ENCODE results near the gene SLC12A9. TPM values are rescaled to one million over a fixed set of nuclear protein-coding genes. Genes with fewer than 3 reads are reported as not detected.

SLC12A9 gene
- total RNA-seq, 1 donor: 22.6 TPM

GRCh38 chr7:100819586-100819985 lies 32.9 kb upstream of the SLC12A9 start:
- Histone ChIP-seq H3K4me3 (ENCODE audit: low read length) (no peak overlapping the region), H3K9me3 (ENCODE audit: low read depth, low read length) (no peaks in the 10 kb centered on the region), H3K4me1 (ENCODE audit: insufficient read depth, low read length) (peaks cover 4% of the 10 kb centered on the region), H3K27me3 (ENCODE audit: insufficient read depth, low read length) (no peaks in the 10 kb centered on the region)

GRCh38 chr7:100822236-100823139 lies 30.0 kb upstream of the SLC12A9 start:
- peaks cover 15% of the 10 kb centered on the region for H3K27me3 ChIP-seq (ENCODE audit: insufficient read depth, low read length)
- H3K4me1 ChIP-seq (ENCODE audit: insufficient read depth, low read length): peaks cover 20% of the 10 kb centered on the region
- H3K9me3 ChIP-seq (ENCODE audit: low read depth, low read length): no peaks in the 10 kb centered on the region
- H3K4me3 ChIP-seq (ENCODE audit: low read length): no peak overlapping the region

- Histone ChIP-seq H3K27me3 (ENCODE audit: insufficient read depth, low read length) (peaks cover 20% of the 10 kb centered on the region), H3K9me3 (ENCODE audit: low read depth, low read length) (no peaks in the 10 kb centered on the region), H3K4me3 (ENCODE audit: low read length) (no peak overlapping the region), H3K4me1 (ENCODE audit: insufficient read depth, low read length) (peaks cover 26% of the 10 kb centered on the region)
Measured at GRCh38 chr7:100823140-100823525, 29.4 kb upstream of the SLC12A9 start.

- H3K4me1 ChIP-seq (ENCODE audit: insufficient read depth, low read length): peaks cover 29% of the 10 kb centered on the region
- no peak overlapping the region for H3K4me3 ChIP-seq (ENCODE audit: low read length)
- H3K9me3 ChIP-seq (ENCODE audit: low read depth, low read length): no peaks in the 10 kb centered on the region
- H3K27me3 ChIP-seq (ENCODE audit: insufficient read depth, low read length): peaks cover 24% of the 10 kb centered on the region
Measured at GRCh38 chr7:100823534-100823933, 29.0 kb upstream of the SLC12A9 start.

- no peaks in the 10 kb centered on the region for H3K9me3 ChIP-seq (ENCODE audit: low read depth, low read length)
- H3K4me1 ChIP-seq (ENCODE audit: insufficient read depth, low read length): peaks cover 31% of the 10 kb centered on the region
- H3K27me3 ChIP-seq (ENCODE audit: insufficient read depth, low read length): peaks cover 29% of the 10 kb centered on the region
- no peak overlapping the region for H3K4me3 ChIP-seq (ENCODE audit: low read length)
Measured at GRCh38 chr7:100824499-100825214, 27.9 kb upstream of the SLC12A9 start.

GRCh38 chr7:100825215-100825671 lies 27.3 kb upstream of the SLC12A9 start:
- Histone ChIP-seq H3K27me3 (ENCODE audit: insufficient read depth, low read length) (peaks cover 29% of the 10 kb centered on the region), H3K4me1 (ENCODE audit: insufficient read depth, low read length) (peaks cover 31% of the 10 kb centered on the region), H3K4me3 (ENCODE audit: low read length) (no peak overlapping the region), H3K9me3 (ENCODE audit: low read depth, low read length) (no peaks in the 10 kb centered on the region)

- no peaks in the 10 kb centered on the region for H3K9me3 ChIP-seq (ENCODE audit: low read depth, low read length)
- H3K4me3 ChIP-seq (ENCODE audit: low read length): no peak overlapping the region
- peaks cover 29% of the 10 kb centered on the region for H3K27me3 ChIP-seq (ENCODE audit: insufficient read depth, low read length)
- peaks cover 31% of the 10 kb centered on the region for H3K4me1 ChIP-seq (ENCODE audit: insufficient read depth, low read length)
Measured at GRCh38 chr7:100825751-100826513, 26.6 kb upstream of the SLC12A9 start.

GRCh38 chr7:100826514-100827329 lies 25.8 kb upstream of the SLC12A9 start:
- peaks cover 31% of the 10 kb centered on the region for H3K4me1 ChIP-seq (ENCODE audit: insufficient read depth, low read length)

GRCh38 chr7:100827330-100828226 lies 24.9 kb upstream of the SLC12A9 start, which contains the start of gene EPHB4:
Gene EPHB4 (minus strand): TSS chr7:100827523. CDS start chr7:100827030, 493 bp downstream.
- no peaks in the 10 kb centered on the region for H3K9me3 ChIP-seq (ENCODE audit: low read depth, low read length)
- H3K27me3 ChIP-seq (ENCODE audit: insufficient read depth, low read length): peaks cover 29% of the 10 kb centered on the region
- peak within 1 kb of the TSS; percentile 20 for H3K4me3 ChIP-seq (ENCODE audit: low read length)
- H3K4me1 ChIP-seq (ENCODE audit: insufficient read depth, low read length): peaks cover 31% of the 10 kb centered on the region

More at GRCh38 chr7:100826514-100827329, 25.8 kb upstream of the SLC12A9 start:
- H3K4me3 ChIP-seq (ENCODE audit: low read length): peak overlapping the region; percentile 16
- H3K9me3 ChIP-seq (ENCODE audit: low read depth, low read length): no peaks in the 10 kb centered on the region
- H3K27me3 ChIP-seq (ENCODE audit: insufficient read depth, low read length): peaks cover 29% of the 10 kb centered on the region

- H3K27me3 ChIP-seq (ENCODE audit: insufficient read depth, low read length): peaks cover 29% of the 10 kb centered on the region
- H3K4me1 ChIP-seq (ENCODE audit: insufficient read depth, low read length): peaks cover 31% of the 10 kb centered on the region
Measured at GRCh38 chr7:100829150-100829716, 23.3 kb upstream of the SLC12A9 start.

GRCh38 chr7:100830396-100830795 lies 22.1 kb upstream of the SLC12A9 start:
- no peak overlapping the region for H3K4me3 ChIP-seq (ENCODE audit: low read length)
- H3K27me3 ChIP-seq (ENCODE audit: insufficient read depth, low read length): peaks cover 27% of the 10 kb centered on the region
- H3K9me3 ChIP-seq (ENCODE audit: low read depth, low read length): no peaks in the 10 kb centered on the region
- H3K4me1 ChIP-seq (ENCODE audit: insufficient read depth, low read length): peaks cover 28% of the 10 kb centered on the region

More at GRCh38 chr7:100829150-100829716, 23.3 kb upstream of the SLC12A9 start:
- Histone ChIP-seq H3K4me3 (ENCODE audit: low read length) (no peak overlapping the region), H3K9me3 (ENCODE audit: low read depth, low read length) (no peaks in the 10 kb centered on the region)

- Histone ChIP-seq H3K4me1 (ENCODE audit: insufficient read depth, low read length) (peaks cover 22% of the 10 kb centered on the region), H3K9me3 (ENCODE audit: low read depth, low read length) (no peaks in the 10 kb centered on the region), H3K4me3 (ENCODE audit: low read length) (no peak overlapping the region), H3K27me3 (ENCODE audit: insufficient read depth, low read length) (peaks cover 14% of the 10 kb centered on the region)
Measured at GRCh38 chr7:100832281-100832633, 20.3 kb upstream of the SLC12A9 start.

All from mononuclear cell (primary cell).